Activated T-cell treated with anti-CD3 and anti-CD28 coated beads, Interleukin-2, amount 50 U/mL, for 24 hours (primary cell): ENCODE measurements around the gene STXBP5L.
A peak's percentile ranks its signal among the peaks of the same experiment; 100 is the strongest.
"Not testable (repeated sequence)": the region's sequence is repeated elsewhere in the genome, so short reads cannot be mapped to it uniquely, and the experiment has no call there.

Source experiments
- DNase-seq: peaks from one replicate; pipeline ENCODE4 v3.0.0-alpha.2; 2020
- H3K27ac Mint-ChIP-seq: 2 replicates; pipeline ENCODE4 v1.8.0; 2020; ENCODE audit warnings: mild to moderate bottlenecking, mixed read lengths
- H3K27me3 Mint-ChIP-seq: 2 replicates; pipeline ENCODE4 v1.8.0; 2020; ENCODE audit warnings: mixed read lengths
- H3K36me3 Mint-ChIP-seq: 2 replicates; pipeline ENCODE4 v1.8.0; 2020; ENCODE audit warnings: low read depth, mixed read lengths
- H3K4me1 Mint-ChIP-seq: 2 replicates; pipeline ENCODE4 v1.8.0; 2020; ENCODE audit warnings: low read depth, mixed read lengths
- H3K4me3 Mint-ChIP-seq: 2 replicates; pipeline ENCODE4 v1.8.0; 2020; ENCODE audit warnings: mild to moderate bottlenecking, moderate library complexity, mixed read lengths
- H3K9me3 Mint-ChIP-seq: 2 replicates; pipeline ENCODE4 v1.8.0; 2020; ENCODE audit warnings: mixed read lengths

STXBP5L gene

DNA sequence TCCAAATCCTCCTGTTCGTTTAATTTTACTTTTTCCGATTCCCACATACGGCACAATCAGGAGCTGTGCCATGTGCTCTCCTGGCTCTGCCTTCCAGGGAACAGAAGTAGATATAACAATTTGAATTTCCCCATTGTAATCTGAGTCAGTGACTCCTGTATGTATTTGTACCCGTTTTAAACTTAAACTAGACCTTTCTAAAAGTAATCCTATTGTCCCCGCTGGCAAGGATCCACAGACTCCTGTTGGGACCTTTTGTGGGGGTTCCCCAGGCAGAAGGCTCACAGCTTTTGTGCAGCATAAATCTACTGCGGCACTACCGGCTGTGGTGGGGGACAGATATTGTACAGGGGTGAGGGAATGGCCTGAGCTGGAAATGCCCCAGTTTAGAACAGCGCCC lies 490.0 kb downstream of the STXBP5L start:
- not testable (repeated sequence) for H3K36me3 Mint-ChIP-seq, H3K4me3 Mint-ChIP-seq, H3K27ac Mint-ChIP-seq, DNase-seq, H3K9me3 Mint-ChIP-seq, H3K4me1 Mint-ChIP-seq
- H3K27me3 Mint-ChIP-seq = peaks cover 37% of the 10 kb centered on the region

DNA sequence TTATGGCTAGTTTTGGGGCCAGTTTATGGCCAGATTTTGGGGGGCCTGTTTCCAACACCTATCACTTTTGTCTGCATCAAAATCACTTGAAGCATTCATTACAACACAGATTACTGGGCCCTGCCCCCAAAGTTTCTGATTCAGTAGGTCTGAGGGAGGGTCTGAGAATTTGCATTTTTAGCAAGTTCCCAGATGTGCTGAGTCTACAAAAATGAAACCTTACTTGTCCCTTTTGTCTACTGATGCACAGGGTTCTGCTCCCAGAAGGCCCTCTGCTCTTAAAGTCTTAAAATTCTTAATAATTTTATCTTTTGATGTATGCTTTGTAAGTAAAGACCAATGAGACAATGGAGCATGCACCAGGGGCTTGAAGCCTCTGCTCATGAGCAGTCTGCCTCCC lies 491.8 kb downstream of the STXBP5L start:
- Mint-ChIP-seq H3K36me3 (no peaks in the 10 kb centered on the region), H3K27ac (no peak overlapping the region), H3K4me1 (no peaks in the 10 kb centered on the region), H3K9me3 (no peaks in the 10 kb centered on the region), H3K27me3 (peaks cover 30% of the 10 kb centered on the region), H3K4me3 (no peak overlapping the region)
- DNase-seq = no peak

DNA sequence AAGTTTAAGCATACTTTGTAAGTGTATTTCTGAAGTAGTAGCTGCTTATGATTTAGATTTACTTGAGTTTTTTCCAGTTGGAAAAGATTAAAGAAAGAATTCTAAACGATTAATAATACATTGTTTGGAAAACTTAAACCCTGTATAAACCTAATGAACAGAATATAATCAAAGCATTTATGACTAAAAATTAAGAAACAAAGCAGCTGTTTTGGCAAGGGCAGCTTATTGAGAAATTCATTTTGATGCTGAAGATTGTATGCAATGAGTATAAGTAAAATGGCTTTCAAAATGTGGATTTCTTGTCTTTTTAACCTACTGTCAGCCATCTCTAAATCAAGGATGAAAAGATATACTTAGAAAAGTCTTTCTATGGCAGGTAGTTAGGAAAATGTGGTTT lies 497.6 kb downstream of the STXBP5L start:
- H3K4me1 Mint-ChIP-seq = peaks cover 4% of the 10 kb centered on the region
- no peak overlapping the region for H3K4me3 Mint-ChIP-seq
- no peak overlapping the region for H3K27ac Mint-ChIP-seq
- peaks cover 12% of the 10 kb centered on the region for H3K27me3 Mint-ChIP-seq
- H3K9me3 Mint-ChIP-seq = no peaks in the 10 kb centered on the region
- DNase-seq = no peak
- H3K36me3 Mint-ChIP-seq = no peaks in the 10 kb centered on the region

DNA sequence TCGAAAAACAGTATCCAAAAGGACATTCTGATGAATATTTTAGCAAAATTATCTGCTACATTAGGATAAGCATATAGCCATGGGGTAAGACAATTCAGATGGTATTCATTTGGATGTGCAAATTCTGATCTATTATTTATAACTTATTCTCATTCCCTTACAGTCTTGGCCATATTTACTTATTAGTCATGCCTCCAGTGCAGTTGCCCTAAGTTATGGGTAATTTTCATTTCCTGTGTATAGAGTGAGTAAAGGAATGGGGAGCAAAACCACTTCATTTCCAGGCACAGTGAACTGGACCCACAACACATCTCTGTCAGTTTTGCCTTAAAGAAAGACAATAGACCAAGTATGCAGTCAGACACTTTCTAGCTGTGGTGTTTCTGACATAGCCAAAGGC lies 503.5 kb downstream of the STXBP5L start:
- DNase-seq = no peak
- no peak overlapping the region for H3K4me3 Mint-ChIP-seq
- no peaks in the 10 kb centered on the region for H3K9me3 Mint-ChIP-seq
- peaks cover 17% of the 10 kb centered on the region for H3K27me3 Mint-ChIP-seq
- peaks cover 12% of the 10 kb centered on the region for H3K4me1 Mint-ChIP-seq
- H3K27ac Mint-ChIP-seq = no peak overlapping the region
- H3K36me3 Mint-ChIP-seq = no peaks in the 10 kb centered on the region

DNA sequence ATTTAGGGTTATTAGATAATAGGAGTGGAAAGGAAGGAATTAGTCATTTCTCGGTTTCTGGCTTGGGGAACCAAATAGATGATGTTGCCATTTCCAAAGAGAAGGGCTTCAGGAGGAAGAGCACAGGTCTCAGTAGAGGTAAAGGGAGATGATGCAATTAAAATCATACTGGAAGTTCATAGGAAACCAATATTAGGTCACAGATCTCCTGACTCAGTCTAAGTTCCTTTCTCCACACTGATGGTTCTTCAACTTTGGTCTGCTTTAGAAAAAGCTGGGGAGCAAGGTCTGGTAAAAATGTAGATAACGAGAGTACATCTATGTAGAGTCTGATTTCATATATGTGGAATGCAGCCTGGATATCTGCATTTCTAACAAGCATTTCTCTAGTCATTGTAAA lies 506.9 kb downstream of the STXBP5L start:
- Mint-ChIP-seq H3K9me3 (no peaks in the 10 kb centered on the region), H3K27ac (peak overlapping the region; percentile 18), H3K36me3 (no peaks in the 10 kb centered on the region), H3K27me3 (peaks cover 4% of the 10 kb centered on the region), H3K4me1 (peaks cover 9% of the 10 kb centered on the region), H3K4me3 (no peak overlapping the region)
- DNase-seq = no peak

DNA sequence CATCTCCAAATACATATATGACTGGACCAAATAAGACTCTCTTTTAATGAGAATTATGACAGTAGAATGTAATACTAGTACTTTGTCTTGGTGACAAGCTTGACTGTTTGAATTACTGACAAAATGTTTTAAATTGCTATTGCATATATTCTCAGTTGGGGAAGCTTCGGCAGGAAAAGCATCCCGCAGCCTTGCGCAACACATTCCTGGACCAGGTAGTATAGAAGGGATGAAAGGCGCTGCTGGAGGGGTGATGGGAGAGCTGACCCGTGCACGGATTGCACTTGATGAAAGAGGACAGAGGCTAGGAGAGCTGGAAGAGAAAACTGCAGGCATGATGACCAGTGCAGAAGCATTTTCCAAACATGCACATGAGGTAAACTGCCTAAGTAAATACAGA lies 510.2 kb downstream of the STXBP5L start:
- H3K9me3 Mint-ChIP-seq = no peaks in the 10 kb centered on the region
- H3K4me1 Mint-ChIP-seq = peaks cover 8% of the 10 kb centered on the region
- H3K27me3 Mint-ChIP-seq = no peaks in the 10 kb centered on the region
- no peak overlapping the region for H3K27ac Mint-ChIP-seq
- DNase-seq = no peak
- H3K4me3 Mint-ChIP-seq = no peak overlapping the region
- H3K36me3 Mint-ChIP-seq = no peaks in the 10 kb centered on the region

DNA sequence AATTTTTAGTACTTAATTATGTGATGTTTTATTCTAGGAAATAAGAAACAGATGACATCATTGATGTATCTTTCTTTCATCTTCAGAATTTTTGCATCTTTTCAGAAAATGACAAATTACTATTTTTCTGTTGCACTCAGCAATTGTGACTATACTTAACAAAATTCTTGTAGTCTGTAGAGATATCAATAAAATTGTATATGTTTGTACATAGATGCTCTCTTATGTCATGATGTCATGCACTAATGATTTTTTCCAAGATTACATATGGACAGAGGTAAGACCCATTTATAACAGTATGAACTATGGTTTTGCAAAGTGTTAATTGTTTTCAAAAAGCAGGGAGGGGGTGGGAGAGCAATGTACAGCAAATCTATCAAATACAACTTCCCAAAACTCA lies 516.5 kb downstream of the STXBP5L start:
- DNase-seq = no peak
- Mint-ChIP-seq H3K27ac (no peak overlapping the region), H3K4me1 (no peaks in the 10 kb centered on the region), H3K36me3 (peaks cover 27% of the 10 kb centered on the region), H3K4me3 (no peak overlapping the region), H3K27me3 (no peaks in the 10 kb centered on the region), H3K9me3 (no peaks in the 10 kb centered on the region)

DNA sequence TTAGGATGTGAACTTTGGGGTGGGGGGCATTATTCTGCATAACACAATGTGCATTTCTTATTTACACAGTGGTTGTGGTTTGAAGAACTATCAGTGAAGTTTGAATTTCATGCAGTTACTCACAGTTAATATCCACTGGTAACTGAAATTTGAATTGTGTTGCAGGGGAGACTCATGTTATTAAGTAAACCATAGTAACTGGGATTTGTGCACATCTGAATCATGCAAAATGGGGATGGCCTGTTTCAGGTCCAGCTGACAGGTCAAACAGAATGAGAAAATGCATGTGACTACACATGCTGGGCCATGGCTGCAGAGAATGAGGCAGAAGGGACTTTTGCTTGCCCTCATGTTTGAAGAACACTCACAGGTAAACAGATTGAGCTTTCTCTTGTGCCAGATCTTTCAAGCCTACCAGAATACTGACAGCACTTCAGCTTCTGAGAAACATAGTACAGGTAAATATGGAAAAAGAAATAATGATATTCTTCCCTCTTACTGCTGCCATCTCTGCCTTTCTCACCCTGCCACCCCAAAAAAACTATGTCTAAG lies 522.7 kb downstream of the STXBP5L start:
- H3K9me3 Mint-ChIP-seq = no peaks in the 10 kb centered on the region
- H3K4me1 Mint-ChIP-seq = peaks cover 17% of the 10 kb centered on the region
- no peak overlapping the region for H3K4me3 Mint-ChIP-seq
- no peaks in the 10 kb centered on the region for H3K27me3 Mint-ChIP-seq
- DNase-seq = no peak
- peaks cover 79% of the 10 kb centered on the region for H3K36me3 Mint-ChIP-seq
- H3K27ac Mint-ChIP-seq = no peak overlapping the region

DNA sequence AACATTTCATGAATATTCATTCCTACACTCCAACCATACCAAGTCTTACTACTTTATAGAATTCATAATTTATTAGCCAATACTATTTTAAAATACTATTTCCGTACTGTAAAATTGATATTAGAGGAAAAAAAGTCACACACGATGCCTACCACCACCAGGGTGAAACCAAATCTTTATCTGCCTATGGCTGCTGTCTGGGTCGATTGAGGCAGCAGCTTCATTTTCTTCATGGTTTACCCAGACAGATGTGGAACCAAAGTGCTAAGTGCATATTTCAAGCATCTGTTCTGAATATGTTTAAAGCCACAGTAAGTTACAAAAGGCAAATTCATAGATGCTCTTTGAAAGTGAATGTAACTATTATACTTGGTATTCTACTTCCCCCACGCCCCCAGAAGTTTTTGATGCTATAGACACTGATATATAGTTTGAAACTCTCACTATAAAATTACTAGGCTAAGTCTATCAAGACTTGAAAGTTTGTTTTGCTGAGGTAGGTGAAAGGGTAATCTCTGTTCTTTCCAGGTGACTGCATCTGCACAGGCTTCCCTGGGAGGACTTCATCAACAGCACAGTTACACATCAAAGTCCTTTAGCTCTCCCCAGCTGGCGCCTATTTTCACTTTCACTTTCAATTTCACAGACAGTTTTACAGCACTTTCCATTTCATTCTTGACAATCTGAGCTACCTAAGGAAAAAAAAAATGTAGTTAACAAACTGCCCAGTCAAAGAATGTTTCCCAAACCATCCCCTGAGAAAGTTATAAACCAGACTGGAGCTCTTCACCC lies 523.9 kb downstream of the STXBP5L start:
- Mint-ChIP-seq H3K4me3 (no peak overlapping the region), H3K27ac (peak overlapping the region; percentile 78), H3K9me3 (no peaks in the 10 kb centered on the region), H3K4me1 (peaks cover 17% of the 10 kb centered on the region), H3K27me3 (no peaks in the 10 kb centered on the region), H3K36me3 (peaks cover 86% of the 10 kb centered on the region)
- no peak for DNase-seq

DNA sequence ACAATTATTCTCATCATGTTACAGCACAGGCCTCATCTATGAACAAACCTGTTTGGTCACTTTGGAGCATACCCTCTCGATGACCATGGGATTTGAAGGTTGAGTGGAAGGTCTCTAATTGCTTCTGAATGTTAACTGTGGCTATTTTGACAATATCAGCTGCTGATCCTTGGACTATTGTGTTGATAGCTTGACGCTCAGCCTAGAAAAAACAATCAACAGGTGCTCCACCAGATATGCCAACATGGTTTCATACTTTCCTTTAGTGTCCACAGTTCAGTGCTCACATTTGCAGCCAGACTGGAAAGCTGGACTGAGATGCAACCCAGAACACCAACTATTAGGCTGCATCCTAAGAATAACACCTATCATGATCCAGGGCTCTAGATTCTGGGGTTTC lies 528.1 kb downstream of the STXBP5L start:
- DNase-seq = no peak
- Mint-ChIP-seq H3K27ac (no peak overlapping the region), H3K4me3 (no peak overlapping the region), H3K9me3 (no peaks in the 10 kb centered on the region), H3K27me3 (no peaks in the 10 kb centered on the region), H3K4me1 (peaks cover 17% of the 10 kb centered on the region), H3K36me3 (peaks cover 84% of the 10 kb centered on the region)

DNA sequence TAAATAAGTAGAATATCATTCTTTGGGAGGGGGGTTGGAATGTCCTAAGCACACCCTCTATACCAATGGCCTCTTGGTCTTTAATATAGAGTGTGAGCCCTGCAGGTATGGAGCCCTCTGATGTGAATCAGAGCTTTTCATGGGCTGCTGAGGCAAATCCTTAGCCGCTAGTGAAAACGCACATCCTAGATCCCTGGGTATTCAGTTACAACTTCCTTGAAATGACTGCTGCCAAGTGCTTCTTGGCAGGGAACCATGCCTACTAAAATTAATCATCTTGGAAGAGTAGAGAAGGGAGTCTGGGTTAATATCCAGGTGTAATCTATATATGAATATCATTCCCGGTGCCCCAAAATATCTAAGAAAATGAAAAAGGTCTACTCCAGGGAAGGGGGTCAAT lies 528.6 kb downstream of the STXBP5L start:
- Mint-ChIP-seq H3K36me3 (peaks cover 83% of the 10 kb centered on the region), H3K4me3 (no peak overlapping the region), H3K27me3 (no peaks in the 10 kb centered on the region), H3K4me1 (peaks cover 17% of the 10 kb centered on the region), H3K9me3 (no peaks in the 10 kb centered on the region), H3K27ac (no peak overlapping the region)
- no peak for DNase-seq

DNA sequence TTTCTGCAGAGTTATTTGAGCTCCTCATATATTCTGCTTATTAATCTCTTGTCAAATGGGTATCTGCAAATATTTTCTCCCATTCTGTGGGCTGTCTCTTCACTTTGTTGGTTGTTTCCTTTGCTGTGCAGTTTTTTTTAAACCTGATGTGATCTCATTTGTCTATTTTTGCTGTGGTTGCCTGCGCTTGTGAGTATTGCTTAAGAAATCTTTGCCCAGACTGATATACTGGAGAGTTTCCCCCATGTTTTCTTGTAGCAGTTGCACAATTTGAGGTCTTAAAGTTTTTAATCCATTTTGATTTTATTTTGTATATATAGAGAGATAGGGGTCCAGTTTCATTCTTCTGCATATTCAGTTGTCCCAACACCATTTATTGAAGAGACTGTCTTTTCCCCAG lies 535.5 kb downstream of the STXBP5L start:
- no peaks in the 10 kb centered on the region for H3K9me3 Mint-ChIP-seq

DNA sequence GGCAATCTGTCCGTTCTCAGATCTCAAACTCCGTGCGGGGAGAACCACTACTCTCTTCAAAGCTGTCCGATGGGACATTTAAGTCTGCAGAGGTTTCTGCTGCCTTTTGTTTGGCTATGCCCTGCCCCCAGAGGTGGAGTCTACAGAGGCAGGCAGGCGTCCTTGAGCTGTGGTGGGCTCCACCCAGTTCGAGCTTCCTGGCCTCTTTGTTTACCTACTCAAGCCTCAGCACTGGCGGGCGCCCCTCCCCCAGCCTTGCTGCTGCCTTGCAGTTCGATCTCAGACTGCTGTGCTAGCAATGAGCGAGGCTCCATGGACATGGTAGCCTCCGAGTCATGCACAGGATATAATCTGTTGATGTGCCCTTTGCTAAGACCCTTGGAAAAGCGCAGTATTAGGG lies 543.7 kb downstream of the STXBP5L start:
- not testable (repeated sequence) for H3K4me1 Mint-ChIP-seq, H3K27ac Mint-ChIP-seq, H3K4me3 Mint-ChIP-seq, H3K9me3 Mint-ChIP-seq, H3K27me3 Mint-ChIP-seq, DNase-seq
- peaks cover 79% of the 10 kb centered on the region for H3K36me3 Mint-ChIP-seq

More for the DNA sequence above, 535.5 kb downstream of the STXBP5L start:
- H3K36me3 Mint-ChIP-seq = peaks cover 59% of the 10 kb centered on the region
- no peaks in the 10 kb centered on the region for H3K27me3 Mint-ChIP-seq
- DNase-seq = no peak
- H3K4me1 Mint-ChIP-seq = no peaks in the 10 kb centered on the region
- H3K27ac Mint-ChIP-seq = no peak overlapping the region
- no peak overlapping the region for H3K4me3 Mint-ChIP-seq

DNA sequence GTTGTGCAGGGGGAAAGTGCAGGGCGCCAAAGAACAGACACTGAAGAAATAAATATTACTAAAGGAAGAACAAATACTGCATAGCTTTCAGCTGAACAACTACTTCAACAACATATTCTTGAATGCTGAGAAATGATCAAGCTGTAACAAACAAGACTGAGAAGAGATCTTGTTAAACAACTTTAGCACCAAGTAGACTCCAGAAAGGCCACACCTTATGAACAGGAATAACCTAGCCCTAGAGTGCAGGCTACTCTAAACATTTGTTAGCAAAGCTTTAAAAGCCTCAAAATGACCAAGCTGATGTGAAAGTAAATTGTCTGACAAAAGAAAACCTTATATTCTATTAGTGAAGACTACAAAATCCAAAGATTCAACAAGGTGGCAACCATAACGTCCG lies 554.6 kb downstream of the STXBP5L start:
- no peaks in the 10 kb centered on the region for H3K4me1 Mint-ChIP-seq
- H3K27ac Mint-ChIP-seq = no peak overlapping the region
- DNase-seq = no peak
- no peaks in the 10 kb centered on the region for H3K27me3 Mint-ChIP-seq
- H3K9me3 Mint-ChIP-seq = no peaks in the 10 kb centered on the region
- H3K36me3 Mint-ChIP-seq = peaks cover 69% of the 10 kb centered on the region
- H3K4me3 Mint-ChIP-seq = no peak overlapping the region

DNA sequence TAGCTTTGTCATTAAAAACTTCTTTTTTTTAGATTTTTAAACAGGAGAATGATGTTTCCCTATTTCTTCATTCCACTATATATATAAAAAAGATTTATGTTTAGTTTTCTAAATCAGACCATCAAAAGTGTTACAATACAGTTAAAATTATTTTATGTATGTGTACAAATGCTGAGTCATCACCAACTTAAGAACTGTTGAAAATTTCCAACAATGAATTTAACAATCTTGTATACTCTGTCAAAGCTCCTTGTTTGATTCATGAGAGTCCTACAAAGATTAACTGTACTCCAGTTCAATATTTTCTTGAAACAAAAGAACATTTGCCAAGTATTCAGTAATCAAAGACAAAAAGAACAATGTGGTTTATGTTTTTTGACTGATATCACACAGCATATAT lies 555.7 kb downstream of the STXBP5L start:
- no peak for DNase-seq
- Mint-ChIP-seq H3K27ac (no peak overlapping the region), H3K36me3 (peaks cover 71% of the 10 kb centered on the region), H3K27me3 (no peaks in the 10 kb centered on the region), H3K4me3 (no peak overlapping the region), H3K4me1 (no peaks in the 10 kb centered on the region), H3K9me3 (no peaks in the 10 kb centered on the region)
